DMS79 (cell line): ENCODE data around the gene BICC1.

Source experiments
- DNase-seq: peaks from one replicate; lab custom pipeline; 2025; lab: John Stamatoyannopoulos, UW

BICC1 gene

GRCh38 chr10:58512491-58513187, at the start of gene BICC1:
Gene BICC1, plus strand, starts transcription at chr10:58512872. Its CDS starts 272 bp downstream, at chr10:58513144.
- DNase-seq: no peak

GRCh38 chr10:58464956-58465355, 47.7 kb upstream of the BICC1 start:
- no peak for DNase-seq

GRCh38 chr10:58465629-58466028, 47.0 kb upstream of the BICC1 start:
- DNase-seq: no peak

GRCh38 chr10:58467931-58468635, 44.6 kb upstream of the BICC1 start:
- no peak for DNase-seq

GRCh38 chr10:58473976-58474375, 38.7 kb upstream of the BICC1 start:
- DNase-seq: no peak

GRCh38 chr10:58475322-58476277, 37.1 kb upstream of the BICC1 start:
- no peak for DNase-seq

- DNase-seq: no peak
Measured at GRCh38 chr10:58477122-58477521, 35.5 kb upstream of the BICC1 start.

GRCh38 chr10:58477902-58478301, 34.8 kb upstream of the BICC1 start:
- DNase-seq: no peak

GRCh38 chr10:58479045-58479444, 33.6 kb upstream of the BICC1 start:
- no peak for DNase-seq

GRCh38 chr10:58480321-58480720, 32.4 kb upstream of the BICC1 start:
- no peak for DNase-seq

- DNase-seq: no peak
Measured at GRCh38 chr10:58481569-58482109, 31.0 kb upstream of the BICC1 start.

GRCh38 chr10:58486821-58487220, 25.9 kb upstream of the BICC1 start:
- DNase-seq: no peak

- no peak for DNase-seq
Measured at GRCh38 chr10:58488921-58489320, 23.8 kb upstream of the BICC1 start.

- no peak for DNase-seq
Measured at GRCh38 chr10:58502956-58503355, 9.7 kb upstream of the BICC1 start.

GRCh38 chr10:58508316-58508715, 4.4 kb upstream of the BICC1 start:
- no peak for DNase-seq

- DNase-seq: no peak
Measured at GRCh38 chr10:58511765-58512490, 744 bp upstream of the BICC1 start.

- no peak for DNase-seq
Measured at GRCh38 chr10:58513188-58514110, 777 bp downstream of the BICC1 start.

GRCh38 chr10:58514111-58514770, 1.6 kb downstream of the BICC1 start:
- no peak for DNase-seq

GRCh38 chr10:58515291-58515941, 2.7 kb downstream of the BICC1 start:
- no peak for DNase-seq
